Neural crest cell (in vitro differentiated cells): Measurements from ENCODE around the gene MPO. TPM values are rescaled to one million over a fixed set of nuclear protein-coding genes. Genes with fewer than 3 reads are reported as not detected.

ENCODE experiments used
- DNase-seq: peaks from one replicate; pipeline ENCODE4 v3.0.0; 2021; ENCODE audit warnings: low read depth, mixed read lengths, low spot score
- H3K27ac Mint-ChIP-seq: one replicate; pipeline ENCODE4 v1.8.0; 2021; ENCODE audit warnings: mild to moderate bottlenecking, mixed read lengths; ENCODE audit not compliant: unreplicated experiment
- H3K27me3 Mint-ChIP-seq: 2 replicates; pipeline ENCODE4 v1.8.0; 2021; ENCODE audit warnings: low read depth, mild to moderate bottlenecking, mixed read lengths
- H3K36me3 Mint-ChIP-seq: 2 replicates; pipeline ENCODE4 v1.8.0; 2021; ENCODE audit warnings: low read depth, mild to moderate bottlenecking, mixed read lengths
- H3K4me1 Mint-ChIP-seq: 2 replicates; pipeline ENCODE4 v1.8.0; 2021; ENCODE audit warnings: mixed read lengths
- H3K4me3 Mint-ChIP-seq: one replicate; pipeline ENCODE4 v1.8.0; 2021; ENCODE audit warnings: mild to moderate bottlenecking, mixed read lengths
- H3K9me3 Mint-ChIP-seq: 2 replicates; pipeline ENCODE4 v1.8.0; 2021; ENCODE audit warnings: mixed read lengths
- total RNA-seq: library from RNA; stranded (reverse); gene quantifications from 2 replicates; pipeline ENCODE4 v1.2.1, GENCODE V29; 2021
- TF ChIP-seq, protein P1 (sequence below): fragments of 200-600 bp; sonication (generic); conservative IDR thresholded peaks from 2 replicates; pipeline ENCODE4 v1.5.0; 2021; ENCODE audit warnings: antibody characterized with exemption, mild to moderate bottlenecking

Gene MPO
- total RNA-seq, 1 donor from 2014 or later: not detected

DNA sequence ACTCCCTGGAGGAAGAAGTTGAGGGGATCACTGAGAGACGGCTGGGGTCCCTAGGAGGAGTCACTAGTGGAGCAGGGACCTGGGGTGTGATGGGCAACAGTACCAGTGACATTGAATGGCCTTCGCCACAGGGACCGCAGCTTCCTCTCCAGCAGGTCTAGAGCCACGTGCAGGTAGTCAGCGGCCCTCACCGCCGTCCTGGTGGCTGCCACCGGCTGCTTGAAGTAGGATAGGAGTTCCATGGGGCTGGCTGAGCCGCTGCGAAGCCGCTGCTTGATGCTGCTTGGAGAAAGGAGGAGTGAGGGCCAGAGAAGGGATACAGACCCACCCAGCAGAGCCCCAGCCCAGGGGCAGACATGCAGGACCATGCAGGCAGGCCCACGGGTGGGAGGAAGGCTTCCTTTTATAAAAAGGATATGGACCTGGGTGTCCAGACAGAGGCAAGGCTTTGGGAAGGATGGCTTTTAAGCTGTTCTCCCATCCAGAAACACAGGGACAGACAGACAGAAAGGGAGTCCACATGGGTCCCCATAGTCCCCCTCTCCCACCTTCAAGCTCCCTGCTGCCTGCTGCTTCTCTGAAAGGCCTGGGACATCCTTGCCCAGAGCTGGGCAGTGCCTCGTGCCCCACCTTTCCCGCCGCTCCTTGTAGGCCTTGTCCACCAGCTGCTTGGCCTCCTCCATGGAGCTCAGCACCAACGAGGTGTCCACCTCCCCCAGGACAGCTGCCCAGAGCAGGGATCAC, 827 bp downstream of the MPO start:
- Mint-ChIP-seq H3K9me3 (no peaks in the 10 kb centered on the region), H3K27ac (no peak overlapping the region), H3K4me1 (no peaks in the 10 kb centered on the region), H3K27me3 (peaks cover 7% of the 10 kb centered on the region), H3K36me3 (no peaks in the 10 kb centered on the region), H3K4me3 (no peak overlapping the region)
- no peak for DNase-seq
- TF ChIP-seq, protein P1, sequence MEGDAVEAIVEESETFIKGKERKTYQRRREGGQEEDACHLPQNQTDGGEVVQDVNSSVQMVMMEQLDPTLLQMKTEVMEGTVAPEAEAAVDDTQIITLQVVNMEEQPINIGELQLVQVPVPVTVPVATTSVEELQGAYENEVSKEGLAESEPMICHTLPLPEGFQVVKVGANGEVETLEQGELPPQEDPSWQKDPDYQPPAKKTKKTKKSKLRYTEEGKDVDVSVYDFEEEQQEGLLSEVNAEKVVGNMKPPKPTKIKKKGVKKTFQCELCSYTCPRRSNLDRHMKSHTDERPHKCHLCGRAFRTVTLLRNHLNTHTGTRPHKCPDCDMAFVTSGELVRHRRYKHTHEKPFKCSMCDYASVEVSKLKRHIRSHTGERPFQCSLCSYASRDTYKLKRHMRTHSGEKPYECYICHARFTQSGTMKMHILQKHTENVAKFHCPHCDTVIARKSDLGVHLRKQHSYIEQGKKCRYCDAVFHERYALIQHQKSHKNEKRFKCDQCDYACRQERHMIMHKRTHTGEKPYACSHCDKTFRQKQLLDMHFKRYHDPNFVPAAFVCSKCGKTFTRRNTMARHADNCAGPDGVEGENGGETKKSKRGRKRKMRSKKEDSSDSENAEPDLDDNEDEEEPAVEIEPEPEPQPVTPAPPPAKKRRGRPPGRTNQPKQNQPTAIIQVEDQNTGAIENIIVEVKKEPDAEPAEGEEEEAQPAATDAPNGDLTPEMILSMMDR: no peak

DNA sequence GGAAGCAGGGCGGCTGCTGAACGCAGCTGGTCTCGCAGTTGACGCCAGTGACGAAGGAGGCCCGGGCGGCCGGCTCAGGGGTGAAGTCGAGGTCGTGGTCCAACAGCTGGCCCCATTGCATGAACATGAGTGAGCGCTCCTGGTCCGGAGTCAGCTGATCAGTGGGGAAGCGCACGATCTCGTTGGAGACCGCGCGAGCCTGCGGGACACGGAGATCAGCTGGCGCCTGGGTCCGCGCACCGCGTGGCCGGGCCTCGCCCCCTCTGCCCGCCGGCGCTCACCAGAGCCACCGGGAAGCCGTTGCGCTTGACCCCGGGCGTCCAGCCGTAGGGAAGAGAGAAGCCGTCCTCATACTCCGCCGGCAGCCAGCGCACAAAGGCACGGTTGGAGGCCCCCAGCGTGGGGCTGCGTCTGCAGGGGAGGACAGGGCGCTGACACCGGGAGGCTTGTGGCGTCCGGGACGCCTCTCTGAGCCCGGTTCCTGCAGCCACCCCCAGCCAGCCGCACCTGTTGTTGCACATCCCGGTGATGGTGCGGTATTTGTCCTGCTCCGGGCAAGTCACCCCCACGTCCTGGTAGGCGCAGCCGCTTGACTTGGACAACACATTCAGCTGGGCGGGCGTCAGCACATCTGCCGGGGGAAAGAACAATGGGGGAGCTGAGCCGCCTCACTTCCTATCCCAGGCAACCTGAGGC, 1.6 kb downstream of the MPO start:
- TF ChIP-seq, protein P1: no peak
- H3K27ac Mint-ChIP-seq: no peak overlapping the region
- peaks cover 3% of the 10 kb centered on the region for H3K27me3 Mint-ChIP-seq
- no peak for DNase-seq
- H3K36me3 Mint-ChIP-seq: no peaks in the 10 kb centered on the region
- no peaks in the 10 kb centered on the region for H3K9me3 Mint-ChIP-seq
- no peak overlapping the region for H3K4me3 Mint-ChIP-seq
- no peaks in the 10 kb centered on the region for H3K4me1 Mint-ChIP-seq

DNA sequence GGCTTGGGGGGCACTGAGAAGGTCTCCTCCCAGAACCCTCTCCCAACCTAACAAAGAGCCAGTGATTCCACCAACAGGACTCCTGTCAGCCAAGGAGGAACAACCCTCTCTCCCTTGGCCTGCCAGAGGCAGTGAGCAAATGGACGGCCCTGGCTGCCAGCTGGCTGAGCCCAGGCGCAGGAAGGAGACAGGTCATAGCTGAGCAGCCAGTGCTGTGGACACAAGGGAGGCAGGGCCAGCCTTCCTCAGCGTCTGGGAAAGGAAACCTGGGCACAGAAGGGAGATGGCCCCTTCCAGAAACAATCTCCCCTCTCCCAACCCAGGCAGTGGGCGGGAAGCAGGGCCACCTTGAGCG, 2.1 kb downstream of the MPO start:
- no peak overlapping the region for H3K27ac Mint-ChIP-seq
- no peak overlapping the region for H3K4me3 Mint-ChIP-seq
- H3K27me3 Mint-ChIP-seq: peaks cover 3% of the 10 kb centered on the region
- H3K9me3 Mint-ChIP-seq: no peaks in the 10 kb centered on the region
- TF ChIP-seq, protein P1: no peak
- no peak for DNase-seq
- H3K36me3 Mint-ChIP-seq: no peaks in the 10 kb centered on the region
- no peaks in the 10 kb centered on the region for H3K4me1 Mint-ChIP-seq

DNA sequence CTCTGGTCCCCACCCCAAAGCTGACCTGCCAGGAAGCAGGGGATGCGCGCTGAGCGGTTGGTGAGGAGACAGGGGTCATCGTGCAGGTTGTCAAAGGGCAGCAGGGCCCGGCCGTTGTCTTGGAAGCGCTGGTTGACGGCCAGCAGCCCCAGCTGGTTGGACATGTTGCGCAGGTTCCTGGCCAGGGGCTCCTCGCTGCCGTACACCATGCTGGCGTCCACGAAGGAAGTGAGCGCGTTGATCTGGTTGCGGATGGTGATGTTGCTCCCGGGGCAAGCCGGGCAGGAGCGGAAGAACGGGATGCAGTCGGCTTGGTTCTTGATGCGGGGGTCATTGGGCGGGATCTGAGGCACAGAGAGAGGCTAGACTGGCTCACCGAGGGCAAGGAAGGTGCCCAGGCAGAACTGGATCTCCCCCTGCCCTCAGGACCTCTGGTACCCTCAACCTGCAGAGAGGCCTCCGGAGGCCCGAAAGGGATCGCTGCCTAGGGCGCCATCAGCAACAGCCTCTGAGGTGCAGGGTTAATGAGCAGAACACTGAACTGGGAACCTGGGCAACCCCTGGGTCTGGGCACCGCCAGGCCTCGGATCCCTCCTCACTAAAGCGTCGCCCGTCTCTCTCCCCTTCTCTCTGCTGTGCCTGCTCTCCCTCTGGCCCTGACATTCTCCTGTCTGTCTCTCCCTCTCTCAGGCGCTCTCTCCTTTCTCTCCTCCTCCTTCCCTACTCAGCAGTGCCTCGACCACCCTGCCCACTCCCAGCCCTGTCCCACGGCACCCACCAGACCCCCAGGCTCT, 2.7 kb downstream of the MPO start:
- H3K27ac Mint-ChIP-seq: no peak overlapping the region
- no peaks in the 10 kb centered on the region for H3K4me1 Mint-ChIP-seq
- H3K36me3 Mint-ChIP-seq: no peaks in the 10 kb centered on the region
- DNase-seq: no peak
- TF ChIP-seq, protein P1: no peak
- no peaks in the 10 kb centered on the region for H3K9me3 Mint-ChIP-seq
- peaks cover 3% of the 10 kb centered on the region for H3K27me3 Mint-ChIP-seq
- no peak overlapping the region for H3K4me3 Mint-ChIP-seq

DNA sequence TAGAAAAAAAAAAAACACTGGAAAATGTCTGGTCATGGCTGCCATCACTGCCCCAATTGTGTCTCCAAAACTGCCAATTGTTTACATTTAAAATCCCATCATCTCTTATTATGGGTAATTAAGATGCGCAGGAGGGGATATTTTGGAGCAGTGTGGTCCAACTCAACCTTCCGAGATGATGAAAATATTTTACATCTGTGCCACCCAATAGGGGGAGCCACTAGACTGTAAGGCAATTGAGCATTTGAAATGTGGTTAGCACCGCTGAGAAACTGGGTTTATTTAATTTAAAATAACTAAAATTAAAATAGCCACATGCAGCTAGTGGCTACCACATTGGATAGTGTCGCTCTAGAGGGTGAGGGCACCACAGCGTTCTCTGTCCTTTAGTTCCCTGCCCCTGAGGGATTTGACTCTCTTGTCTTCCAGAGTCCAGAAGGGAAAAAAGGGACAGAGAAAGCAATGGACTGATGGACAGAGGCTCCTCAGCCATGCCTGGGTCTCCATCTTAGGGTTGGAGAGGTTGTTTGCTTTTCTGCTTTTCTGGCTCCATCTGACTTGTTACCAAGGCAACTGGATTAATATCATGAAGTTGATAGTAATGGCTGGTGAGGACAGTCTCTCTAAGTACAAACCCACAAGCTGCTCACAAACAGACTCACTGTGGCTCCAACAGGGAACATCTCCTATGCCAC, 3.5 kb downstream of the MPO start:
- no peaks in the 10 kb centered on the region for H3K36me3 Mint-ChIP-seq
- no peak overlapping the region for H3K27ac Mint-ChIP-seq
- DNase-seq: no peak
- H3K9me3 Mint-ChIP-seq: no peaks in the 10 kb centered on the region
- TF ChIP-seq, protein P1: peak; percentile 61
- no peak overlapping the region for H3K4me3 Mint-ChIP-seq
- H3K4me1 Mint-ChIP-seq: no peaks in the 10 kb centered on the region
- peaks cover 3% of the 10 kb centered on the region for H3K27me3 Mint-ChIP-seq
